ENCODE results near the gene CKLF.
"Not testable (repeated sequence)": the region's sequence is repeated elsewhere in the genome, so short reads cannot be mapped to it uniquely, and the experiment has no call there.

CKLF gene

DNA sequence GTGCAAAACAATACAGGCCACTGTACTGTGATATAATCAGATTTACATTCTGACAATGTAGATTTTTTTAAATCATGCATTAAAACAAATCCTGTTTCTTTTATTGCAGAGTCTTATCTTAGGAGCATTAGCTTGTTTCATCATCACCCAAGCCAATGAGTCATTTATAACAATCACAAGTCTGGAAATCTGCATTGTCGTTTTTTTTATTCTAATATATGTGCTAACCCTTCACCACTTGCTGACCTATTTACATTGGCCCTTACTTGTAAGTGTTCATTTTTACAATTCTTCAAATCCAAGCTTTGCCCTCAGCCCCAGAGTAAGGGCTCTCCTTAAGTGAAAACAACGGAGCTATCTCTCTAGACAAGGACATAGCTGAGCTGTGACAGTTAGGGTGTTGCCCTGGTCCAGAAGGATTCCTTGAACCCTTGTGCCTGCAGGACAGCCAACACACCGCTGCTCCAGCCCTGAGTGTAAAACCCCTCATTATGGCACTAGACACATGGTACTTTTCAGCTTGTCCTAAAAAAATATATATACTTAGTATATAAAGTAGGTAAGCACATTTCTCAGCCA is 17.5 kb downstream of the CKLF start:
- no peak for DNase-seq

DNA sequence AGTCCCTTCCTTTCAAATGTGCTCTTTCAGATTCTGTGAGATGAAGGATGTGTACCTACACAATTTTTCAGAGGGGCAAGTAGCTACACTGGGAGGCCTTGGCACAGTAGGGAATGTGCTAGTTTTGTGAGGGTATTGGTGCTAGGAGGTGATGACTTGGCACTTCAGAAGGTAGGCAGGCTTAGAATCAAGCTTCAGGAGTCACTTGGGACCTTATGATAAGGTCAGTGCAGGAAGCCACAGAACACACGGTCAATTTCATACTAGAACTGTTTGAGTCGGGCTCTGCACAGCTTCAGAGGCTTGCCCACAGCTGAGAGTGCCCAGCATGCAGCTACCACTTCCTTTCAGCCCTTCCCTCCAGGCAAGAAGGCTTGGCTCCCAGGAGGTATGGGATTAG is 20.0 kb downstream of the CKLF start:
- no peak for DNase-seq

DNA sequence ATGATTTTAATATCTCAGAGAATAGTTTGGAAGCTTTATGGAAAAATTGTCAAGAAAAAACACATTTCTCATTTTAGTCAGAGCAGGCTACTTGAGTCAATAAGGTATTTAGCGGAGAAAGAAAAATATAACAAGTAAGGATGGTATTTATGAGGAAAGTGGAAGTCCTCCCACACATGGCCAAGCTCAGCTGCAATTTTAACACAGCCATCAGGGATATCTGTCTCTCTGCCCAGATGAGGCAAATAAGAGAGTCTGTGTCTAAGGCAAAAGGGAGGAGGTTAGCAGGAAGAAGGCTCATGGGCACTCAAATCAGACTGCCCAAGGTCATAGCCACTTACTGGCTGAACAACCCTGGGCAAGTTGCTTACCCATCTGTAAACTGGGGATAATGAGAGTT is 21.7 kb downstream of the CKLF start:
- no peak for DNase-seq

DNA sequence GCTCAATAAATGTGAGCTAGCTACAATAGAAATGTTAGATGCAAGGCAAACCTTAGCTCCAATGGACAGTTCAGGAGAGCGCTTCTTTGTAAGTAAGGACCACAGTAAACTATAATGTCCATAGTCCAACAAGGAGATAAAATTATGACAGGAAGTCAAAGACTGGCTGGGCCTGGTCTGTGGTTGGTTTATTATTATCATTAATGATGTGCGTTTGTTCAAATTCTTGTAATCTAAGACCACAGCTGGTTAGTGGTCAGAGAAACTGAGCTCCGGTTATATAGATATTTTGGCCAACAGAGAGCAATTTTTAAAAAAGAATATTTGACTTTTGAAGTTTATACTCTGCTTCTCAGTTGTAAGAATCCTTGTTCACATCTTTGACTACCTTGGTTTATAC is 22.2 kb downstream of the CKLF start:
- DNase-seq, result no peak

DNA sequence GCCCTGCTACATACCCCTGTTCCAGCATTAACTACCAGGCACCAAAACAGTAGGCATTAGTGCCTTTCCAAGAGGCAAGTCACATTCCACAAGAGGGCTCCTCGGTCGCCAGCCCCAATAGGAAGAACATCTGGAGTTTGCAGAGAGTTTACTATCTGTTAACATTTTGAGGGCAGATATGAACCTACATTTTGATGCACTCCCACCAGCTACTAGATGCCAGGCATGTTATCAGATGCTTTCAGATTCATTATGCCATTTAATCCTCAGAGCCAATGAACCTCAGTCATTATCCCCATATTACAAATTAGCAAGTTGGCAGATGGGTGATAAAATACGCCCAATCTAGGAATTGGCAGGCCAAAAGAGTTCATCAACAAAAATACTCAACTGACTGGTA is 22.7 kb downstream of the CKLF start:
- no peak for DNase-seq

DNA sequence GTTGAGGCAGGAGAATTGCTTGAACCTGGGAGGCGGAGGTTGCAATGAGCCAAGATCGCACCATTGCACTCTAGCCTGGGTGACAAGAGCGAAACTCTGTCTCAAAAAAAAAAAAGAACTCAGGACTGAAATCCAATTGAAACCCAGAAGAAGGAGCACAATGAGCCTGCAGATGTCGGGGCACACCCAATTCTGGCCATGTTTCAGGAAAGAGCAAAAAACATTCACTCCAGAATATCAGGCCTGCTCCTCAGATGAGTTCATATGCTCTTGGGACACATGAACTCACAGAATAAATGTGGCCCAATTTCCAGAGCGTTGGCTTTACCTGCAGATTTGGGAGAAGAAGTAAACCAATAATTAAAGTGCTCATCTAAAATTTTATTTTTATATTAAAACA is 23.9 kb downstream of the CKLF start:
- no peak for DNase-seq

DNA sequence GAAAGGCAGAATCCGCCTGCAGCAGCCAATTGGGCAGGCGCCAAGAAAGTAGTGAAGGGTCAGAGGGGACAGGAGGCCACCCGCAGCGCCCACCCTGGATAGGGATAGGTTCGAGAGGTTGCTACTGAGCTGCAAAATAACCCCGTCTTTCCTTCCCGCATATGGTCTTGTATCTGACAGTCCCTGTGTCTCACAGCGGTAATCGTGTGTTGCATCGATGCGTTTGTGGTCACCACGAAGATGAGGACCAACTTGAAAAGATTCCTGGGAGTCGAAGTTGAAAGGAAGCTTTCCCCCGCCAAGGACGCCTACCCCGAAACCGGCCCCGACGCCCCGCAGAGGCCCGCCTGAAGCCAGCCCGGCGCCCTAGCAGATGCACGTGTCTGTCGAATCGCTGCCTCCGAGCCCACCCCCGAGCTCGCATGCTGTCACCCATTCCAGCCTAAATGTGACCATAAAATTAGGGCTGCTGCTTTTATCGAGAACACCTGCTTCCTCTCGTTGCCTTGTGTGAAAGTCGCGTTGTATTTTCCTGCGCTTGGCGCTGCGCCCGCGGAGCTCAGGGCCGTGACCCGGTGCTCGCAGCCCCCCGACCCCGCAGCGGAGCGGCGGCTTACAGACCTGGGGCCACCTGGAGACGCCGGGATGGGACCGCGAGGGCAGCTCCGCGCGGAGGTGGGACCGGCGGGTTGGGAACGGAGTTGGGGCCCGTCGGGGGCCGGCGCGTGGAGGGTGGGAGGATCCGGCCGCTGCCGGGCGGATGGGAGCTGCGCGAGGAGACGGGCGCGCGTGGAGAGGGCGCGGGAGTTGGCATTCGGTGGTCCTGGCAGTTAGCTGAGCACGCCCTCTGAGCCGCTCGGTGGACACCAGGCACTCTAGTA is 26.5 kb downstream of the CKLF start, which contains the start of gene CMTM2:
Gene CMTM2 (plus strand): TSS at position 813 of the 881 bp plus-strand sequence. CDS start 145 bp downstream, outside the sequence.
- no peak for DNase-seq

DNA sequence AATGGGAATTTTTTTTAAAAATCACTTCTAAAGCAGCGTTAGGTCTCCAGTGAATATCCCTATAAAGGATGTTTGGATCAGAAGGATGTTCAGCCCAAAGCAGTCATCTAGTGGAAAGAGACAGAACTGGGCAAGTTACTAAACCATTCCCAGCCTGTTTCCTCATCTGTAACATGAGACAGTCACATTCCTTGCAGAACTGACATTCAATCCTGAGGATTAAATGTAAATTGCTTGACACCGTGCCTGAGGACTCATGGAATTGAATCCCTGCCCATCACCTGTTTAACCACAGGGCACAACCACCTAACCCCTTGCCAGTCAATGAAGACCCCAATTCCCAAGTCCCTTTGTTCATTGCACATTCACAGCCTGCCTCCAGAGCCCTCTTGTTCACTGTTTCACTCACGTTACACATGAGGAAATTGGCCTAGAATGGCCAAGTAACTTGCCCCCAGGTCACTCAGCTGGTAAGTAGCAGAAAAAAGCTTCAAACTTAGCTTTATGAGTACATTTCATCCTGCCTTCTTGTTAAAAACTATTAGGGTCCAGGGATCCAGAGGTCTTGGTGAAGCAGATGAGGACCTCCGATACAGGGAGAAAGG is 28.3 kb downstream of the CKLF start:
- DNase-seq, result no peak

DNA sequence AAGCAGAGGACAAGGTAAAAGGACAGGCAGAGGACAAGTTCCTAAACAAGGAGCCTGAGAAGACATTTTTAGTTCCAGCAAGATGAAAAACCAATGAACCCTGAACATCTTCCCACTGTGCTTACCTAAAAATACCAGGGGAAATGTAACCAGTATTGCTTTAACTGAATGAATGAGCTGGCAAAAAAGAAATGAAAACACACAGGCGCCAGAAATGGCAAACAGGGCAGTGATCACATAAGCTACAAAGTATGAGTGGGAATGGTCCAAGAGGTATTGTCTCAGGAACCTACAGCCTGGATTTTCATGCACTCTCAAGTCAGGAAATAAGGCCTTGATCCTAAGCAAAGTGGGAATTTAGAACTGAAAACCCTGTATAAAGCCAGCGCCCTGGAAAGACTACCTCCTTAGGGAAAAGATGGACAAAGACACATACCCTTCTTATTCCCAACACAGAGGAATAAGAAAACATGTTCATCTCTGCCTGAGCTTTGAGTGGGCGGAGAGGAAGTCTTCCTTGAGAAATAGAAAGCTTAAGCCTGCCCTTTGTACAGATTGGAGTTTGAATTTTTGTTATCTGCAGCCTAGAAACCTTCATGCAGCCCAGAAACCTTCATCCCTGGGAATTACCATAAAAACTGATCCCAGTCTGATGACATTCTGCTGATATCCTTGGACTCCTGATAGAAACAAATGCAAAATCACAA is 29.0 kb downstream of the CKLF start:
- DNase-seq, result no peak

DNA sequence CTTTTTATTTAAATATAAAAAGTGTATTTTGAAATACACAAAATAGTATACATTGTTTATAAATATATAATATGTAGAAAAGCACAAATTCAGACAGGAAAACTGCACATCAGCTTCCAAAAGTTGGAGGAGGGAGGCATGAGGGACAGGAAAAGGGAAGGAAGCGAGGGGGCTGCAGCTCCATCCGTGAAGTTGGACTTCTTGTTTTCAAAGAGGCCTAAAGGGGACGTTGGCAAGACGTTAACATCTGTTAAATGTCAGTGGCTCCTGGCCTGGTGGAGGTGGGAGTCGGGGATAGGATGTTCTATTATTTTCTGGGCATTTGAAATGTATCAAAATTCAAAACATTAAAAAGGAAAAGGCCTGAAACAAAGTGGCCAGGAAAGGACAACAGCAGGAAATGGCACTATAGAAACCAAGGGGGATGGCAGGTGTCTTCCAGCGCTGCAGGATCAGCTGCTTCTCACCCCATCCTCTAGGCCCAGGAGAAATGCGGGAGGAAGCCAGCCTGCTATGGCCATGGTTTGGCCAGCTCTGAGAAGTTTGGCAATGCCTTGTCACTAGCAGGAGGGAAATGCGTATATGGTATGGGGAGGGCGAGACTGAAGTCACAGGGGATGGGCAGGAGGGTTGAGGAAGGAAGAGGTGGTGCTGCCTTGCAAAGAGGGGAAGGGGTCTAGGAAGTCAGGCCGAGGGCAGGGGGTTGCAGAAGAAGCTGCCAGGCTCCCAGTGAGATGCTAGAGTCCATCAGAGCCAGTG is 33.3 kb downstream of the CKLF start:
- no peak for DNase-seq

DNA sequence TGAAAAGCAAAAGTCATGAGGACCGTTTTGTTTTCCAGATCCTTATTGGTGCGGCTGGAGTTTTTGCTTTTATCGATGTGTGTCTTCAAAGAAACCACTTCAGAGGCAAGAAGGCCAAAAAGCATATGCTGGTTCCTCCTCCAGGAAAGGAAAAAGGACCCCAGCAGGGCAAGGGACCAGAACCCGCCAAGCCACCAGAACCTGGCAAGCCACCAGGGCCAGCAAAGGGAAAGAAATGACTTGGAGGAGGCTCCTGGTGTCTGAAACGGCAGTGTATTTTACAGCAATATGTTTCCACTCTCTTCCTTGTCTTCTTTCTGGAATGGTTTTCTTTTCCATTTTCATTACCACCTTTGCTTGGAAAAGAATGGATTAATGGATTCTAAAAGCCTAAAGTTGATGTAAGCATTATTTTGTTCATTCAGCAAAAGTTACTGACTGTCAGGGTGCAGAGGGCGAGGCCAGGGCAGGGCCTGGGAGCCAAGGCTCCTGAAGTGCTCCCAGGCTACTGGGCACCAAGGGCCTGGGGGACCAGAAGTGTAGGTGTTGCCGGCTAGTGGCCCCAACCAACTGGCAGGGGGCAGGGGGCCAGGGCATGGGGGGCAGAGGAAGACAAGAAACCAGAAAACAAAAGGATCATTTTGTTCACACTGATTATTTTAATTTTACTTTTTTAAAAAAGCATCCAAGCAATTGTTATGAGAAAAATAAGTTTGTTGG is 35.7 kb downstream of the CKLF start:
- DNase-seq, result no peak

DNA sequence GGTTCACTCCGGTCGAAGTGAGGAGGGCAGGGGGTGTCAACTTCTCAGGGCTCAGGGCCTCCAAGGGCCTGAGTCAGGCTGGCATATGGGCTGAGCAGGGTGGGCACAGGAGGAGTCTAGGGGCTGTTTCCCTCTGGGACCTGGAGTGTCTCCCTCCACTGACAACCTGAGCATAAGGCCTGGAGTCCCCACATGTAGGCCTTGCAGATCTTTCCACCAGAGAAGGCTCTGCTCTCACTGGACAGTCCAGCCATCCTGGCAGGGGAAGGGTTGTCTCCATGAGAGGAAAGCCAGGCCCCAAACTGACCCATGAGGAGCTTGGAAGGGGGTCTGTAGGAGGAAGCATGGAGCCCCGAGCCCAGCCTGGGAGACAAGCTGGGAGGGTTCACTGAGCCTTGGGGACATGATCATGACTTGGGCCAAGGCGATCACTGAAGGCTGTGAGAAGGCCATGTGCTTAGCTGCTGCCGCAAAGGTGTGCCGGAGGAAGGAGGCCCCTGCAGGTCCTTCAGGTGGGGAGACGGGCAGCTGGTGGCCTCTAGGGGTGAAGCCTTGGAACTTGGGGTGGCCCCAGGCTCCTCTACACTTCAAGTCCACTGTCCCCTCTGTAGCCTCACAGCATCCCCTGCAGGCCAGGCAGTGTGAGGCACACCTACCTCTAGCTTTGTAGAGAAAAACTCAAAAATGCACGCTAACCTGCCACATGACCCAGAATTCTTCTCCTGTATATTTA is 36.8 kb downstream of the CKLF start:
- no peak for DNase-seq

DNA sequence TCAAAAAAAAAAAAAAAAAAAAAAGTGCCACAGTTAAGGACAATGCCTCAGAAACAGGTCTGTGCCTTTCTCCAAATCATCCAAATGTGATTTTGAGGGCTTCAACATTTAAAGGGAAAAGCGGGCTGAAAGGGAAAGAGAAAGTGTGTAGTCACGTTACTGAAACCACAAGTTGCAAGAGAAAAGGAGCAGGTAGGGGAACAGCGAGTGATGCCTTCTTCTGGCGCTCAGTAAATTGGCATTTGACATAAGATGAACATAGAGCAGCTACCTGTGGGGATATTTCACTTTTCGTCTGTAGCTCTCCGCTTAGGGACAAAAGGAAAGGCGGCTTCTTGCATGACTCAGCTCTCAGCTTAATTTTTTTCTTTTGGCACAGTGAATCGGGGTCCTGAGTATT is 37.9 kb downstream of the CKLF start:
- DNase-seq, result no peak

DNA sequence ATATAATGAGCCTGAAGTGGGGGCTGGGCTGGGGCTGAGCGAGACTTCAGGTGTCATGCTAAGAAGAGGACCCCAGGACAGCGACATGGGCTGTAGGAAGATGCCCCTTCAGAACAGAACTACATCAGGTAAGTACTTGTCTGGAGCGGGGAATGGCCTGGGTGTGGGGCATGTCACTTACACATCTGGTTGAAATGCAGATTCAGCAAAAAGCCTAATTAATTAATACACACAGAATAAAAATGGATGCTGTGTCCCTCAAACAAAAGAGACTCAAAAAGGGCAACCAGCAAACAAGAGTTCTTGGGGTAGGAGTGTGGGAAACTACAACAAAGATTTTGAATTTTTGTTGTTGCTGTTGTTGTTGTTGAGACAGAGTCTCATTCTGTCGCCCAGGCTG is 38.6 kb downstream of the CKLF start:
- no peak for DNase-seq

DNA sequence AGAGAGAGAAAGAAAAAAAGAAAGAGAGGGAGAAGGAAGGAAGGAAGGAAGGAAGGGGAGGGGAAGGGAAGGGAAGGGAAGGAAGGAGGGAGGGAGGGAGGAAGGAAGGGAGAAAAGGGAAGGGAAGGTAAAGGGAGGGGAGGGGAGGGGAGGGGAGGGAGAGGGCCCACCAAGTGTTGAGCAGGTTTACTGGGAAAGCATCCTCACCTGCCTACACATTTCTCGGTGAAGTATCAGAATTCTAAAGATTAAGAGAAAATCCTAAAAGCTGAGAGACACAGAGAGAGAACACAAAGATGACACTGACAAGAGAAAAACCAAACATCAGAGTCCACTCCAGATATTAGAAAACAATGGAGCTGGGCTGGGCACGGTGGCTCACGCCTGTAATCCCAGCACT is 39.9 kb downstream of the CKLF start:
- DNase-seq, result no peak

DNA sequence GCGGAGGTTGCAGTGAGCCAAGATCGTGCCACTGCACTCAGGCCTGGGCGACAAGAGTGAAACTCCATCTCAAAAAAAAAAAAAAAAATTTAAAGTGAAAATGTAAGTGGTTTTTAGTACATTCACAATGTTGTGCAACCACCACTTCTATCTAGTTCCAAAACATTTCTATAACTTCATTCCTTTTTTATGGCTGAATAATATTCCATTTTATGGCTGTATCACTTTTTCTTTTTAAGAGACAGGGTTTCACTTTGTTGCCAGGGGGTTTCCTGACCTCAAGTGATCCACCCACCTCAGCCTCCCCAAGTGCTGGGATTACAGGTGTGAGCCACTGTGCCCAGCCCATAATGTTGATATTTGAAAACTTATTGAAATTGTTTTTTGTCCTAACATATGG is 40.4 kb downstream of the CKLF start:
- DNase-seq, result no peak

DNA sequence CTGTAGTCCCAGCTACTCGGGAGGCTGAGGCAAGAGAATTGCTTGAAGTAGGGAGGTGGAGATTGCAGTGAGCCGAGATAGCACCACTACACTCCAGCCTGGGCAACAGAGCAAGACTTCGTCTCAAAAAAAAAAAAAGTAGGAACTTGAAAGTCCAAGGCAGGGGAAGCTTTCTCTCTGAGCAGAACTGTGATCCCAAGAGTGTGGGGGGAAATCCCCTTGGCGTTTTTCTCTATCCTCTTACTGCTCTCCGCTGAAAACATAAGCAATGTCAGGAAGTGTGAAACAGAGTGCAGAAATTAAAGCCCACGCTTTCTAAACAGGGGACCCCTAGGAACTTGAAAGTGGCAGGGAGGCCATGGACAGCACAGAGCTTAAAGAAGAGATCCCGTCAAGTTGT is 42.4 kb downstream of the CKLF start:
- no peak for DNase-seq

DNA sequence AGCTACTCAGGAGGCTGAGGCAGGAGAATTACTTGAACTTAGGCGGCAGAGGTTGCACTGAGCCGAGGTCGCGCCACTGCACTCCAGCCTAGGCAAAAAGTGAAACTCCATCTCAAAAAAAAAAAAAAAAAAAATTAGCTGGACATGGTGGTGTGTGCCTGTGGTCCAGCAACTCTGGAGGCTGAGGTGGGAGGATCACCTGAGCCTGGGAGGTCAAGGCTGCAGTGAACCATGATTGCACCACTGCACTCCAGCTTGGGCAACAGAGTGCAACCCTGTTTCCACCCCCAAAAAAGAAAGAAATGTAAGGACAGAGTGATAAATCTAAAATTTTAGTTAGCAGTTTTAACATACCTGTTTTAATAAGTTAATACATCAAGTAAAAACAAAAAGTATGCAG is 44.2 kb downstream of the CKLF start:
- DNase-seq, result not testable (repeated sequence)

DNA sequence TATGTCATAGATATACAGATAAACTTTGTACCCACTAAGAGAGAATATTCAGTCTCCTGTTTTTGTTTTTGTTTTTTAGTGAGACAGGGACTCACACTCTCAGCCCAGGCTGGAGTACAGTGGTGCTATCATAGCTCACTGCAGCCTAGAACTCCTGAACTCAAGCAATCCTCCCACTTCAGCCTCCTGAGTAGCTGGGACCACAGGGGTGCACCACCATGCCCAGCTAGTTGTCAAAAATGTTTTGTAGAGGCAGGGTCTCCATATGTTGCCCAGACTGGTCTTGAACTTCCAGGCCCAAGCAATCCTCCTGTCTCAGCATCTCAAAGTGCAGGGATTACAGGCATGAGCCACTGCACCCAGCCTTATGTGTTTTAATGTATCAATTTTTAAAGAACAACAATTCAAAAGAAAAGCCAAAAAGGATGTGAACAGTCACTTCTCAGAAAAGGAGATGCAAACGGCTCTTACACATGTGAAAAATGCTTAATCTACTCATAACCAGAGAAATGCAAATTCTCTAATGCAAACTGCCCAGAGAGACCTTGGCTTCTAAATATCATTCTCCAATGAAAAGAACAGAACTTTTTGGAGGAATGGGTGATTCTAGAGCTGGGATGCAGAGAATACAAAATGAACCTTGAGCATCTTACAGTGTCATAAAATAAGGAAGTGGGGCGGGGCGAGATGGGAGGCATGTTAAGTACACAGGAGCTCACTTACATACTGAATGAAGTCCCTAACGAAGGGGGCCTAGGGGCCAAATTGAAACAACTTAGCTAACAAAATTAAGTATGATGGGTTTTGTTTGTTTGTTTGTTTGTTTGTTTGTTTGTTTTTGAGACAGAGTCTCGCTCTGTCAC is 44.8 kb downstream of the CKLF start:
- DNase-seq, result no peak

DNA sequence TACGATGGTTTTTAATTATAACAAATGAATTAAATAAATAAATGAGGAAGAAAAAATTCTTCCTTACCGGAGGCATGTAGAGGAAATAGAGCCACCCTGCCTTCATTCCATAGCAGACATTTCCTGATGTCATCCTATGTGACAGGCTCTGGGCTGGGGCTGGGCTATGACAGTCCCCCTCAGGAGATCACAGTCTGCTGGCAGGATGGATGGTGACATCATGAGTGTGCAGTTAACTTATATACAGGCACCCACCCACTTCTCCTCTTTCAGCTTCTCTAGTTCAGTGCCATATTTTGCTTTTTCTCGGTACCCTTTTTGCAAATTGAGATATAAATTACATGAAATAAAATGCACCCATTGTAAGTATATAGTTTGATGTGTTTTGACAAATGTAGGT is 45.7 kb downstream of the CKLF start:
- DNase-seq, result no peak

Data from NCI-H2081 treated with DMSO at 0.1 percent for 48 hours (cell line).